Gastroesophageal sphincter (tissue), 4 donors: Measurements from ENCODE around the gene CLCNKA. TPM values are rescaled to one million over a fixed set of nuclear protein-coding genes. Genes with fewer than 3 reads are reported as not detected.
"Not testable (repeated sequence)": the region's sequence is repeated elsewhere in the genome, so short reads cannot be mapped to it uniquely, and the experiment has no call there.

Source experiments
- ATAC-seq: fragments of 150-250 bp; one replicate; pipeline ENCODE4 v1.9.1; 2016; ENCODE audit warnings: mild to moderate bottlenecking, moderate library complexity
- H3K27ac ChIP-seq, 4 donors: fragments of 200-600 bp; sonication (generic) in 3 of 4; 1 replicate in 3 of 4; 2 replicates in 1 of 4; pipeline ENCODE4 v1.5.1; 2016 to 2019
- H3K27me3 ChIP-seq: fragments of 200-600 bp; sonication (generic); one replicate; pipeline ENCODE4 v1.5.1; 2019
- H3K36me3 ChIP-seq, 2 donors: fragments of 200-600 bp; sonication (generic); one replicate each; pipeline ENCODE4 v1.5.1; 2019; ENCODE audit warnings: control low read depth in 1 of 2
- H3K4me1 ChIP-seq, 3 donors: fragments of 200-600 bp; sonication (generic); 1 replicate in 2 of 3; 2 replicates in 1 of 3; pipeline ENCODE4 v1.5.1; 2016 to 2019; ENCODE audit warnings: control low read depth in 2 of 3
- H3K4me3 ChIP-seq, 2 donors: fragments of 200-600 bp; sonication (generic); one replicate each; pipeline ENCODE4 v1.5.1; 2019; ENCODE audit warnings: mild to moderate bottlenecking in 1 of 2, moderate library complexity in 1 of 2
- H3K9me3 ChIP-seq, 3 donors: fragments of 200-600 bp; sonication (generic); one replicate each; pipeline ENCODE4 v1.5.1; 2017 to 2019; ENCODE audit warnings: control low read depth in 2 of 3
- CTCF ChIP-seq, 4 experiments: fragments of 200-600 bp in 2 of 4; fragments of 450-650 bp in 2 of 4; sonication (generic) in 1 of 4; IDR thresholded peaks; one replicate each; pipeline ENCODE4 v1.5.1; 2017 to 2019; ENCODE audit warnings: antibody characterized with exemption in 4 of 4, mild to moderate bottlenecking in 2 of 4, moderate library complexity in 2 of 4
- EP300 ChIP-seq: sonication (generic); formaldehyde crosslinking; IDR thresholded peaks from one replicate; pipeline ENCODE4 v1.6.1; 2017; ENCODE audit warnings: antibody characterized with exemption, mild to moderate bottlenecking
- POLR2A ChIP-seq, 2 donors: fragments of 450-650 bp; IDR thresholded peaks; one replicate each; pipeline ENCODE4 v1.6.1; 2017; ENCODE audit warnings: antibody characterized with exemption in 2 of 2, mild to moderate bottlenecking in 2 of 2, moderate library complexity in 1 of 2
- POLR2AphosphoS5 ChIP-seq: sonication (generic); formaldehyde crosslinking; IDR thresholded peaks from one replicate; pipeline ENCODE4 v1.6.1; 2017; ENCODE audit warnings: antibody characterized with exemption
- whole genome bisulfite sequencing, 2 donors: methylation state at CpG; one replicate each; pipeline ENCODE4 v1.1.5; 2018; ENCODE audit warnings: low coverage in 1 of 2; 5-methylcytosine and 5-hydroxymethylcytosine counted together
- total RNA-seq, 4 donors: library from RNA; depleted of rRNA; stranded (reverse); fragments of >200 nt; gene quantifications; one replicate each; pipeline ENCODE4 v1.1.0, GENCODE V29; 2016

The CLCNKA gene
- total RNA-seq, 4 donors from 2014 or later, result 0.08 to 3.0 (median 0.20) TPM; not detected in 1

GRCh38 chr1:16061266-16061665, 39.4 kb downstream of the CLCNKA start:
- H3K4me1 ChIP-seq, result peaks cover 0 to 13% (median 0%) of the 10 kb centered on the region in 3 donors
- 93 to 100% methylated on average over 1 to 3 of the region's 3 CpGs for WGBS, 2 donors
- no peaks in the 10 kb centered on the region for H3K9me3 ChIP-seq
- no peak overlapping the region for H3K27ac ChIP-seq
- no peaks in the 10 kb centered on the region for H3K36me3 ChIP-seq
- ATAC-seq, result no peak
- H3K27me3 ChIP-seq, result no peaks in the 10 kb centered on the region
- no peak for TF ChIP-seq POLR2A (IDR thresholded peaks at IDR 0.05)
- no peak for TF ChIP-seq POLR2AphosphoS5
- TF ChIP-seq EP300, result no peak
- TF ChIP-seq CTCF (IDR thresholded peaks at IDR 0.05), result no peak
- H3K4me3 ChIP-seq, result no peak overlapping the region

GRCh38 chr1:16061989-16062686, 40.3 kb downstream of the CLCNKA start:
- not testable (repeated sequence) for H3K9me3 ChIP-seq, H3K4me3 ChIP-seq, H3K36me3 ChIP-seq, ATAC-seq, H3K27ac ChIP-seq, H3K27me3 ChIP-seq
- H3K4me1 ChIP-seq, result peaks cover 0 to 11% (median 0%) of the 10 kb centered on the region in 3 donors
- WGBS, 2 donors, result 20% methylated on average over 1 of the region's 18 CpGs; no CpG with 5 or more reads in 1 of the 2 donors

DNA sequence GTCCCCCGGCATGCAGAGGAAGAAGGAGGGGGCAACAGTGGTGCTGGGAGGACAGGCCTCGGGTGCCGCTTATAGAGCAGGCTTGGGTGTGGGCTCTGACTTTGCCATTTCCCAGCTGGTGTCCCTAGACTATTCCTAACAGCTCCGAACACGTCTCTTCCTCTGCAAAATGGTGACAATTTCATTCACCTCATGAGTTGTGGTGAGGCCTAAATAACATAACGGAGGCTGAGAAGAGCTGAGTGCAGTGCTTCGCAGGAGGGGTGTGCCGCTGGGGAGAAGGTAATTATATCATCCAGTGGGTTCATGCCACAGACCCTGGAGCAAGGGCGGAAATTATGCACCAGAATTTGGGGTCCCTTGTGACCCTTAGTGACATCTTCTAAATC, 40.8 kb downstream of the CLCNKA start:
- WGBS, 2 donors, result 82 to 84% methylated on average over 3 to 9 of the region's 9 CpGs
- H3K9me3 ChIP-seq, ATAC-seq, H3K4me3 ChIP-seq, H3K27ac ChIP-seq, H3K36me3 ChIP-seq, H3K27me3 ChIP-seq: not testable (repeated sequence)
- peaks cover 0 to 13% (median 0%) of the 10 kb centered on the region in 3 donors for H3K4me1 ChIP-seq

GRCh38 chr1:16063226-16063829, 41.5 kb downstream of the CLCNKA start:
- H3K9me3 ChIP-seq, result no peaks in the 10 kb centered on the region
- no peak overlapping the region for H3K27ac ChIP-seq
- no peak for ATAC-seq
- TF ChIP-seq CTCF (IDR thresholded peaks at IDR 0.05) (no peak), POLR2AphosphoS5 (no peak), POLR2A (IDR thresholded peaks at IDR 0.05) (no peak), EP300 (no peak)
- H3K36me3 ChIP-seq, result no peaks in the 10 kb centered on the region
- no peaks in the 10 kb centered on the region for H3K27me3 ChIP-seq
- no peak overlapping the region for H3K4me3 ChIP-seq
- whole genome bisulfite sequencing, 2 donors, result 89 to 95% methylated on average over 3 to 15 of the region's 15 CpGs
- H3K4me1 ChIP-seq, result peaks cover 0 to 19% (median 3%) of the 10 kb centered on the region in 3 donors

- H3K27me3 ChIP-seq, result no peaks in the 10 kb centered on the region
- no peak for ATAC-seq
- H3K27ac ChIP-seq, result no peak overlapping the region
- no peaks in the 10 kb centered on the region for H3K36me3 ChIP-seq
- H3K9me3 ChIP-seq, result no peaks in the 10 kb centered on the region
- 49 to 54% methylated on average over 5 to 9 of the region's 9 CpGs for WGBS, 2 donors
- no peak overlapping the region for H3K4me3 ChIP-seq
- TF ChIP-seq POLR2A (IDR thresholded peaks at IDR 0.05), result no peak
- TF ChIP-seq EP300, result no peak
- TF ChIP-seq POLR2AphosphoS5, result no peak
- no peak for TF ChIP-seq CTCF (IDR thresholded peaks at IDR 0.05)
- H3K4me1 ChIP-seq, result peaks cover 0 to 25% (median 8%) of the 10 kb centered on the region in 3 donors
Measured at GRCh38 chr1:16063921-16064320, 42.1 kb downstream of the CLCNKA start.
